Activated CD4-positive, alpha-beta T cell treated with anti-CD3 and anti-CD28 coated beads for 36 hours (primary cell): ENCODE measurements around the gene LGALS7. TPM values are rescaled to one million over a fixed set of nuclear protein-coding genes. Genes with fewer than 3 reads are reported as not detected.
A peak's percentile ranks its signal among the peaks of the same experiment; 100 is the strongest.
"Not testable (repeated sequence)": the region's sequence is repeated elsewhere in the genome, so short reads cannot be mapped to it uniquely, and the experiment has no call there.

Source experiments
- ATAC-seq: fragments of 200-7000 bp; cut with Tn5 transposase; one replicate; pipeline ENCODE4 v1.10.0; 2021; ENCODE audit warnings: mild to moderate bottlenecking, moderate library complexity
- CTCF ChIA-PET: fragments of 350-600 bp; sonication (Branson Sonifier 250); formaldehyde crosslinking; loops from one replicate; lab custom pipeline; 2021; ENCODE audit warnings: antibody characterized with exemption; lab: Charles Lee
- POLR2A ChIA-PET: fragments of 350-600 bp; sonication (Branson Sonifier 250); formaldehyde crosslinking; loops from one replicate; lab custom pipeline; 2021; ENCODE audit warnings: antibody characterized with exemption, inconsistent platforms; lab: Charles Lee
- DNase-seq: peaks from one replicate; pipeline ENCODE4 v3.0.0-alpha.2; 2020
- H3K27ac Mint-ChIP-seq: one replicate; pipeline ENCODE4 v1.8.0; 2021; ENCODE audit warnings: mixed read lengths
- H3K27me3 Mint-ChIP-seq: one replicate; pipeline ENCODE4 v1.8.0; 2021; ENCODE audit warnings: mixed read lengths
- H3K36me3 Mint-ChIP-seq: one replicate; pipeline ENCODE4 v1.8.0; 2021; ENCODE audit warnings: low read depth, mixed read lengths
- H3K4me1 Mint-ChIP-seq: one replicate; pipeline ENCODE4 v1.8.0; 2021; ENCODE audit warnings: mixed read lengths
- H3K4me3 Mint-ChIP-seq: one replicate; pipeline ENCODE4 v1.8.0; 2021; ENCODE audit warnings: mild to moderate bottlenecking, moderate library complexity, mixed read lengths
- H3K9me3 Mint-ChIP-seq: one replicate; pipeline ENCODE4 v1.8.0; 2021; ENCODE audit warnings: low read depth, mixed read lengths
- intact Hi-C, 2 experiments: fragments of 100-400 bp; cut with DNase I in 1 of 2; cut with micrococcal nuclease in 1 of 2; formaldehyde crosslinking; loops; one replicate each; pipeline versions ENCODE4 v1.14.2 to v1.15.1; 2022 to 2024; cut with DNase I, micrococcal nuclease
- total RNA-seq, 2 experiments: library from RNA; stranded (reverse); gene quantifications; one replicate each; pipeline ENCODE4 v1.2.3, GENCODE V29; 2021

The LGALS7 gene
- total RNA-seq, 2 experiments from 2014 or later: not detected

GRCh38 chr19:38786572-38787265 is 13.4 kb upstream of the LGALS7 start:
- Mint-ChIP-seq H3K27ac (no peak overlapping the region), H3K4me3 (no peak overlapping the region), H3K36me3 (no peaks in the 10 kb centered on the region), H3K27me3 (no peaks in the 10 kb centered on the region), H3K9me3 (no peaks in the 10 kb centered on the region), H3K4me1 (no peaks in the 10 kb centered on the region)
- intact Hi-C loops: no loop called here
- CTCF ChIA-PET: interaction anchor here (1.5 kb wide), 1 partner anchor 17 kb away, joined by 5 read pairs; no protein-coding TSS in a partner anchor
- POLR2A ChIA-PET: no interaction called here
- ATAC-seq (no peak), DNase-seq (no peak)

GRCh38 chr19:38786061-38786460 is 12.7 kb upstream of the LGALS7 start:
- intact Hi-C loops, H3K27me3 Mint-ChIP-seq, H3K27ac Mint-ChIP-seq, H3K9me3 Mint-ChIP-seq, CTCF ChIA-PET, H3K36me3 Mint-ChIP-seq, ATAC-seq, H3K4me1 Mint-ChIP-seq, POLR2A ChIA-PET, DNase-seq, H3K4me3 Mint-ChIP-seq: not testable (repeated sequence)

- ATAC-seq: no peak
- POLR2A ChIA-PET: no interaction called here
These were observed 11.9 kb upstream of the LGALS7 start for GRCh38 chr19:38785187-38785699.

GRCh38 chr19:38784224-38784623 is 10.9 kb upstream of the LGALS7 start:
- Mint-ChIP-seq H3K9me3 (no peaks in the 10 kb centered on the region), H3K4me3 (no peak overlapping the region), H3K27ac (no peak overlapping the region), H3K4me1 (no peaks in the 10 kb centered on the region), H3K36me3 (no peaks in the 10 kb centered on the region), H3K27me3 (no peaks in the 10 kb centered on the region)
- ChIA-PET CTCF (no interaction called here), POLR2A (interaction anchor here (0.6 kb wide), 1 partner anchor 47 kb away, joined by 5 read pairs; no protein-coding TSS in a partner anchor)
- ATAC-seq: no peak
- no peak for DNase-seq
- intact Hi-C loops: no loop called here

More at GRCh38 chr19:38785187-38785699, 11.9 kb upstream of the LGALS7 start:
- no peaks in the 10 kb centered on the region for H3K27me3 Mint-ChIP-seq
- intact Hi-C loops: no loop called here
- H3K9me3 Mint-ChIP-seq: no peaks in the 10 kb centered on the region
- no peaks in the 10 kb centered on the region for H3K4me1 Mint-ChIP-seq
- H3K36me3 Mint-ChIP-seq: no peaks in the 10 kb centered on the region
- CTCF ChIA-PET: no interaction called here
- DNase-seq: no peak
- H3K4me3 Mint-ChIP-seq: no peak overlapping the region
- no peak overlapping the region for H3K27ac Mint-ChIP-seq

- H3K9me3 Mint-ChIP-seq, intact Hi-C loops, DNase-seq, ATAC-seq, H3K27me3 Mint-ChIP-seq, H3K4me3 Mint-ChIP-seq, H3K4me1 Mint-ChIP-seq, POLR2A ChIA-PET, H3K36me3 Mint-ChIP-seq, H3K27ac Mint-ChIP-seq: not testable (repeated sequence)
- CTCF ChIA-PET: interaction anchor here (0.6 kb wide), 1 partner anchor 45 kb away, joined by 4 read pairs; no protein-coding TSS in a partner anchor
These were observed 8.9 kb upstream of the LGALS7 start for GRCh38 chr19:38782212-38782611.

- H3K4me3 Mint-ChIP-seq: no peak overlapping the region
- DNase-seq (no peak), ATAC-seq (no peak)
- ChIA-PET CTCF (interaction anchor here (0.8 to 1.2 kb wide), 2 partner anchors 20 to 538 kb away, joined by 4 to 5 read pairs; no protein-coding TSS in a partner anchor), POLR2A (no interaction called here)
- no peaks in the 10 kb centered on the region for H3K27me3 Mint-ChIP-seq
- no peaks in the 10 kb centered on the region for H3K4me1 Mint-ChIP-seq
- H3K9me3 Mint-ChIP-seq: no peaks in the 10 kb centered on the region
- H3K27ac Mint-ChIP-seq: no peak overlapping the region
- intact Hi-C loops: no loop called here
- H3K36me3 Mint-ChIP-seq: no peaks in the 10 kb centered on the region
These were observed 7.7 kb upstream of the LGALS7 start for GRCh38 chr19:38781058-38781457.

GRCh38 chr19:38780443-38780842 is 7.1 kb upstream of the LGALS7 start:
- no peak for ATAC-seq
- Mint-ChIP-seq H3K27ac (no peak overlapping the region), H3K27me3 (no peaks in the 10 kb centered on the region), H3K4me3 (no peak overlapping the region), H3K9me3 (no peaks in the 10 kb centered on the region), H3K4me1 (no peaks in the 10 kb centered on the region), H3K36me3 (no peaks in the 10 kb centered on the region)
- CTCF ChIA-PET: interaction anchor here (0.7 to 1.2 kb wide), 2 partner anchors 19 to 103 kb away, joined by 3 to 4 read pairs; no protein-coding TSS in a partner anchor
- intact Hi-C loops: no loop called here
- POLR2A ChIA-PET: no interaction called here
- DNase-seq: no peak

- ATAC-seq: no peak
- intact Hi-C loops: no loop called here
- DNase-seq: no peak
- CTCF ChIA-PET: interaction anchor here (0.6 kb wide), 1 partner anchor 44 kb away, joined by 3 read pairs; no protein-coding TSS in a partner anchor
- Mint-ChIP-seq H3K36me3 (no peaks in the 10 kb centered on the region), H3K4me3 (no peak overlapping the region), H3K9me3 (no peaks in the 10 kb centered on the region), H3K27ac (no peak overlapping the region), H3K4me1 (no peaks in the 10 kb centered on the region), H3K27me3 (no peaks in the 10 kb centered on the region)
- POLR2A ChIA-PET: no interaction called here
These were observed 5.4 kb upstream of the LGALS7 start for GRCh38 chr19:38778733-38779132.

- CTCF ChIA-PET: interaction anchor here (0.7 kb wide), 1 partner anchor 21 kb away, joined by 3 read pairs; no protein-coding TSS in a partner anchor
- no peak overlapping the region for H3K4me3 Mint-ChIP-seq
- POLR2A ChIA-PET: interaction anchor here (0.6 kb wide), 1 partner anchor 32 kb away, joined by 3 read pairs; no protein-coding TSS in a partner anchor
- intact Hi-C loops: loop anchor here in 1 of 2 experiments (2.0 kb wide), 1 partner anchor 18 kb away; no protein-coding TSS in a partner anchor
- no peaks in the 10 kb centered on the region for H3K36me3 Mint-ChIP-seq
- ATAC-seq (no peak), DNase-seq (no peak)
- H3K4me1 Mint-ChIP-seq: peaks cover 3% of the 10 kb centered on the region
- no peaks in the 10 kb centered on the region for H3K27me3 Mint-ChIP-seq
- H3K9me3 Mint-ChIP-seq: no peaks in the 10 kb centered on the region
- H3K27ac Mint-ChIP-seq: no peak overlapping the region
These were observed 1.0 kb upstream of the LGALS7 start for GRCh38 chr19:38774181-38774950.

GRCh38 chr19:38771569-38771968 is 1.7 kb downstream of the LGALS7 start:
- POLR2A ChIA-PET, H3K27ac Mint-ChIP-seq, intact Hi-C loops, H3K36me3 Mint-ChIP-seq, H3K4me1 Mint-ChIP-seq, ATAC-seq, H3K27me3 Mint-ChIP-seq, DNase-seq, H3K9me3 Mint-ChIP-seq, CTCF ChIA-PET, H3K4me3 Mint-ChIP-seq: not testable (repeated sequence)

- CTCF ChIA-PET, H3K27me3 Mint-ChIP-seq, H3K36me3 Mint-ChIP-seq, intact Hi-C loops, H3K9me3 Mint-ChIP-seq, H3K4me1 Mint-ChIP-seq, H3K27ac Mint-ChIP-seq, DNase-seq, H3K4me3 Mint-ChIP-seq, POLR2A ChIA-PET: not testable (repeated sequence)
- peak; percentile 86 for ATAC-seq
These were observed 2.4 kb downstream of the LGALS7 start for GRCh38 chr19:38770949-38771275.
